Daoy (cell line): ENCODE data around the gene INPP4B. TPM values are rescaled to one million over a fixed set of nuclear protein-coding genes. Genes with fewer than 3 reads are reported as not detected.
"Not testable (repeated sequence)": the region's sequence is repeated elsewhere in the genome, so short reads cannot be mapped to it uniquely, and the experiment has no call there.

Source experiments
- DNase-seq: peaks from one replicate; pipeline ENCODE4 v3.0.0-alpha.2; 2015; ENCODE audit warnings: low read depth
- total RNA-seq: library from RNA; depleted of rRNA; stranded (reverse); fragments of >200 nt; shearing (Covaris generic); gene quantifications from 2 replicates; pipeline ENCODE4 v1.2.3, GENCODE V29; 2014

Gene INPP4B
- total RNA-seq, 1 experiment from 2014 or later, result 9.3 TPM

DNA sequence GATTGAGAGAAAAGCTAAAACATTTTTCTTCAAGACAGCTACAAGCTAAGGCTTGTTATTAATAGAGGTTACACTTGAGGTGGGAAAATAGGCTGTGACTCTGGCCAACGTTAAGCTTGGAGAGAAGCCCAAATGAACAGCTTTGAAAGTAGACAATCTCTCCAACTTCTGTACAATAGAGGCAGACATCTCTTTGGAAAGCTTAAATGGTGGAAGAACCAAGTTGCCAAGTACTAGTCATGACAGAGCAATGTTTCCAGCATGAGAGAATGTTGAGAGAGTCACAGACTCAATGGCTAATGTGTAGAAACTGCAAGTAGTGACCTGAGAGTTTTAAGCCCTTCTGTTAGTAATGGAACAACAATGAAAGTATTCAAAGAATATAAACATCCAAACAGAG lies 298.1 kb downstream of the INPP4B start:
- no peak for DNase-seq

DNA sequence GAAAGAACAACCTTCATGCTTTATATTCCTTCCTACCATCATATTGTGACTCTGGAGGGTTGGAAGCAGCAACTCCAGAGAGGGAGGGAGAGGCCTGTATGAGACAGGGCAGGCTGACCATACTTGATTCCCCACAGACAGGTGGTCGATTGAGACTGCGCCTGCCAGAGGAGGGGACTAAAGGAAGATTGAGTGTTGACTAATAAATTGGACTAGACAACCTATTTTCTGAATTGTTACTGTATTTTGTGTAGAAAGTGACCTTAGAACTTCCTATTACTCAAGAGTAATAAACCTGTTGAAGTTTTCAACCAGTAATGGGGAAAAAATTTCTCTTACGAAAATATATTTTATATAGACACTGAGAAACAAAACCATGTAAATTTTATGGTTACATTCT lies 301.5 kb downstream of the INPP4B start:
- DNase-seq, result no peak

DNA sequence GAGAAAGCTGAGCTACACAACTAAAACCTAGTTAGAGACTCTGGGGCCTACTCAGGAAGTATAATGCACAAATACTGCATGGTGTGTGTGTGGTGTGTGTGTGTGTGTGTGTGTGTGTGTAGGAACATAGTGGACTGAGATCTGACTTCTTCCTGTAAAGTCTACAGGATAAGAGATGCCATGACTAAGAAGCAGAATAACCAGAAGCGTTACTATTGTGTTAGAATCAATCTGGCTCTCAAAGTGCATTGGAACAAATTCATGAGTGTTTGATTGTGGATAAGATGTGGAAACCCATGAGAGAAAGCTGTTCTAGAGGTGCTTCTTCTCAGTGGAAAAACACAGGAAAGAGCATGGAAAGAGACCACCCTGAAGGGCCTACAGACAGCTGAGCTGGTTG lies 302.1 kb downstream of the INPP4B start:
- no peak for DNase-seq

DNA sequence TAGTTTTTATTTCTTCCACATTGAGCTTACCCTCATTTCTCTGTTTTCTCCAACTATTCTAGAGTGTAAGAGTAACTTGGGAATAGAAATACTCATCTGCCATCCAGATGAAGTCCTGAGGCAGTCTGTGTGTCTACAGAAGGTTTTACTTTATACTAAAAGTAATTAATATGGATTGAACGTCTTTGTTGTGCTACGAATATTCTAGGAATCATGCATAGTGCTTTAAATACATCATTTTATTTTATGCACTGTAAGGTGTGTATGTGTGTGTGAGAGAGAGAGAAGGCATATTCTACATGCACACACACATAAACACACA lies 305.7 kb downstream of the INPP4B start:
- DNase-seq, result no peak

DNA sequence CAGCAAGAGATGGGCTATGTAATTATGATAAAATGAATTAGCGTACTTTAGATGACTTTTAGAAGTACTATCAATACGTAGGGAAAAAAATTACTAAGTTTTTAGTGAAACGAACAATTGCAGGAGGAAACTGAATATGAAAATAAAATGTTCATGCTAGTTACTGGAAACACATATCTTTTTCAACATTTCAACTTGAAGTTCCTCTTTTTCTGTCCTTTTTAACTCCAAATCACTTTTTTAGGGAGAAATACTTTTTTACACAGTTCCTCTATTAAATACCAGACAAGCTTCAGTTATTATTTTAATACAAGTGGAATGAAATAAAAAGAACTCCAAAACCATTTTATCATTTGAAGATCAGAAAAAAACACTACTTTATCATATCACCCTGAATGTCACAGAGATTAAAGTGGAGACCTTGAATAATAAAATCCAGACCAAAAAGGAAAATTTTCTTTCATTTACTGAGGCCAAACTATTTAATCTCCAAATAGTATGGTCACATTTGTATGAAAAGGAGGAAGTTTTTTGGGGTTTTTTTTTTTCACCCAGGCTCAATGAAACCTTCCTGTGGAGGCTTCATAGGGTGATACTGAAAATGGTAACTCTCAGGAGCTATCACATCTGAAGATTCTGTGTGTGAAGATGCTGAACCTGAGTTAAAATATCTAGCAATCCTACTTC lies 306.2 kb downstream of the INPP4B start:
- DNase-seq, result no peak

DNA sequence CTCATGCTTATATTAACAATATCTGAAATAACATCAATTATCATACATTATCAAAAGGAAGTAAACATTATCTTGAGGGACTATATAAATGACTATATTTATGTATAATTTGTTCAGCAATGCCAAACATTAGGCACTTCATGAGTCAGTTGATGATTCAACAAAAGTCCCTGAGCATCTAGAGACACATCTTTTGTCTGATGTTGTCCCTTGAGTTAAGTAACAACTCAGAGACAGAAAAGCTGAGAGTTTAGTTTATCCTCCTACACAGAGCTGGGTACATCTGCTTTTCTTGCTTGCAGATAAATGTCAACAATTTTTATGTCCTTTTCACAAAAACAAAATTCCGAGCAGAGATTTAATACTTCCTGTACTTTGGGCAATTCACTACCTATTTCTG lies 311.1 kb downstream of the INPP4B start:
- no peak for DNase-seq

DNA sequence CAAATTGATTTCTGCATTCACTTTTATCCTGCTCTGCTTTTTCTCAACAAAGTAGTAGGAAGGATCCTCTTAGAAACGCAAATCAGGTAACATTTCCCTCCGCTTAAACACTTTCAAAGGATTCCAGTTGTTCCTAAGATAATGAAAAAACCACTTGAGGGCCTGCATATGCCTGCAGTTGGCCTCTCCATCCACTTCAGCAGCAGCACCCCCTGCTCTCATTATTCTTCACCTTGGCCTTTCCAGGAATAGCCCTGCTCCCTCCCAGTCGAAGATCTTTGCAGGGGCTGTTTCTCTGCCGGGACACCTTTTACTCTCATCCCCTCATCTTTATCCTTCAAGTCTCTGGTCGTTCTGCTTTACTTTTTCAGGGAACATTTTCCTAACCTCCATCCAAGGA lies 314.0 kb downstream of the INPP4B start:
- DNase-seq, result no peak

DNA sequence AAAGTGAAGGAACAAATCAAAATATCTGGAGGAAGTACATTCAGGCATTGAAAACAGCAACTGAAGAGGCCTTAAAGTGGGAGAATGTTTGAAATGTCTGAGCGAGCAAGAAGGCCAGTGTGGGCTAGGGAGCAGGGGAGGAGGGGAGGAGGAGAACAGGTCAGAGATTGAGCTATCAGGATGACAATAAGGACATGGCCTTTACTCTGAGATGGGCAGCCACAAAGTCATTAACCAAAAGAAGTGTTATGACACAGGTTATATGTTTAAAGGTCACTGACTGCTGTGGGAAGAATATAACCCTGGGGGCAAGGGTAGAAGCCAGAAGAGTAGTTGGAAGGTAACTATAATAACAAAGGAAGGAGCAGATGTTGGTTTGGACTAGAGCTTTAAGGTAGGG lies 315.4 kb downstream of the INPP4B start:
- no peak for DNase-seq

DNA sequence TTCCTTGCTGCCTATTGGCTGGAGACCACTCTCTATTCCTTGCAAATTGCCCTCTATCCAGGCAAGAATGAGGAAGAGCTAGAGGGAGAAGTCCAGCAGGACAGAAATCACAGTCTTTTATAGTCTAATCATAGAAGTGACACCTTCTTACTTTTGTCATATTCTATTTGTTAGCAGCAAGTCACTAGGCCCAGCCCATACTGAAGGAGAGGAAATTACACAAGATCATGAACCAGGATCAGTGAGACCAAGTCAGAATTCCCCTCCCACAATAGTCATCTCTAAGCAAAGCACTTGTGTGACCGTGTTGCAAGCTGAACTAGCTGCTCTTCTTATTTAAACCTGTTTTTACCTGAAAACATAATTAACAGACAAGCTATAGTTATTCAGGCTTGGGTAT lies 317.7 kb downstream of the INPP4B start:
- no peak for DNase-seq

DNA sequence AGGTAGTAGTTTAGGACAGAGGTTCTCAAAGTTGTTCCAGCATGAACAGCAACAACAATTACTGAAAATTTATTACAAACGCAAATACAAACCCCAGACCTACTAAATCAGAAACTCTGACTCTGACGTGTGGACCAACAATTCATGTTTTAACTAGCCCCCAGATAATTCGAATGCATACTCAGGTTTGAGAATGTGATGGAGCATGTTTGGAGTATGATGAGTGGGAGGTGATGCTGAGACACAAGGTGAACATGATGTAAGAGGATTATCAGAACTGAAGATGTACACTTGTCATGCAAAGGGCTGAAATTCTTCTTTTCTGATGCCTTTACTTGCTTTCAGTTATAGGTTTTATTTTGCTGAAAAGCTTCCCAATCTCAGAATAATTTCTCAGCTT lies 323.0 kb downstream of the INPP4B start:
- no peak for DNase-seq

DNA sequence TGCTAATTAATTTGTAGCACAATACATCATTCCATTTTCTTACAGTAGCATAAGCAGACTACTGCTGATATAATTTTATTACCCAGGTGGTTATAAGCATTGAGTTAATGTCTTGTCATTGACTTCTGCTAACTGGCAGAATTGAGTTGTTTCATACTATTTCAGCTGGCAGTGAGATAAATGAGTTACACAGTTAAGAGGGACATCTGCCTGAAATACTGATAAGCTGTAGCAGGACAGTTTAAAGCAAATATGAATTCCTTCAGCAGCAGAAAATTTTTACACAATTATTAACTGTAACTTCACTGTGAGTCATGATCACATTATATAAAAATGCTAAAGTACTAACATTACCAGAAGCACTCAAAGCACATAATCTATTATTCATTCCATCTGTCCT lies 326.8 kb downstream of the INPP4B start:
- no peak for DNase-seq

DNA sequence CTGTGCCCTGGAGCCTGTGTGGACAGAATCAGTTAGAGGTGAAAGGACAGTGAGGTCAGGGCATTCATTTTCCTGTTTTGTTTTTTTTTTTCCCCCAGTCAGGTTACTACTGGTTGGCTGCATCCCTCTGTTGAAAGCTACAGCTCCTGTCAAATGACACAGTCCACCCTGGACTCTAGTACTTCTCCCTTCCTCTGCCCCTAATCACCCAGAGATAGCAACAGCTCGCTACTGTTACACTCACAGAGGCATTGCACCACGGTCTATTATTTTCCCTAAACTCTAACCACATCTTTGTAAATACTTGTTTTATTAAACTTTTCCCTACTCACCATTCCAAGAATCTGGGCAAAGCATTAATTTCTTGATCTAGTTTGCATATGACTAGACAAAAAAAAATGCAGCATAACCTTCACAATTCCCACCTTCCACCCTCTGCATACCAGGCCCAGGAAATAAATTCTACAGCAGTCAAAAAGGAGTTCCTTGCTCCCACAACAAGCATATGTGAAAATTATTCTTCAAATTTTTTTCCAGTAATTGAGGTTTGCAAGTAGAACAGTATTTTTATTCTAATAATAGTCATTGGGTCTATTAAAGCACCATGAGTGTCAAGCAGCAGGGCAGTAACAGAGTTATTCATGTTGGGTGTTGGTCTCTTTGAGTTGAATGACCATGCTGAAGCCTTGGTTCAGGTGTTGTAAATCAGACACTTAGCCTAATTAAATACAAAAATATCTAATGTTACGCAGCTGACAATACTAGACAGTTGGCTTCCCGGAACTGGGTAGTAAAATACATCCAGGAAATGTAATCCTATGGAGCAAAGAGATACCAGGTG lies 329.2 kb downstream of the INPP4B start:
- DNase-seq, result no peak

DNA sequence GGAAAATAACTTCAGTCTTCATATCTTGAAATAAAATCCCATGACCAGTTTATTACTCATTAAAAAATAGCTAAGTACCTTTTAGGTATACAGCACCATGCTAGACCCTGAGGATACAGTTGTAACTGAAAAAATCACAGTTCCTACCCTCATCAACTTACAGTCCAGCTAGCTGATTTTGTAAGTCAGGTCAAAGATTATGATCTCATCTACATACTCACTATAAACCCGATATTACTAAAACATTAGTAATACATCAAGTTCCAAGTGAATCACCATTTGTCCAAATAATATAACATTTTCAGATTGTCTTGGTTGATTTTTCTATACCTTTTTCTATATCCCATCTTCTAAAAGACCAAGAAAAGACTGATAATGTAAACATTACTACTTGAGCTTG lies 333.9 kb downstream of the INPP4B start:
- no peak for DNase-seq

DNA sequence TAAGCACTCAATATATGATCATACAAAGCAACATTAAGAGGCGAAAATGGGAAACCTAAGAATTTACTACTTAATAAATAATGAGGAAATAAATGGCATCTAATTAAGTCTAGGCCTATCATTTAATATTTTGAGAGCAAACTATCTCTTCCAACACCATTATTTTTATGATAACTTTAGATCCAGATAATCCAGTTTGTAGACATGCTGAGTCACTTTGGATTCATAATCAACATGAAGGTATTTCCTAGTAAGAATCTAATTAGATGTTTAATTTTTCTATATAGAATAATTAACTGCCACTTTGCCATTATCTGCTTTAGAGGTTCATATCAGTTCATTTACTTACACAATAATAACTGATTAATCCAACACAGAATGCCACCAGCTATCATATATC lies 336.2 kb downstream of the INPP4B start:
- no peak for DNase-seq

DNA sequence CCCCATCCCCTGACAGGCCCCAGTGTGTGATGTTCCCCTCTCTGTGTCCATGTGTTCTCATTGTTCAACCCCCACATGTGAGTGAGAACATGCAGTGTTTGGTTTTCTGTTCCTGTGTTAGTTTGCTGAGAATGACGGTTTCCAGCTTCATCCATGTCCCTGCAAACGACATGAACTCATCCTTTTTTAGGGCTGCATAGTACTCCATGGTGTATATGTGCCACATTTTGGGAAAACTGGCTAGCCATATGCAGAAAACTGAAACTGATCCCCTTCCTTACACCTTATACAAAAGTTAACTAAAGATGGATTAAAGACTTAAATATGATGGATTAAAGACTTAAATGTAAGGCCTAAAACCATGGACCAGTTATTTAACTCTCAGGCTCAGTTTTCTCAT lies 336.7 kb downstream of the INPP4B start:
- DNase-seq, result not testable (repeated sequence)

DNA sequence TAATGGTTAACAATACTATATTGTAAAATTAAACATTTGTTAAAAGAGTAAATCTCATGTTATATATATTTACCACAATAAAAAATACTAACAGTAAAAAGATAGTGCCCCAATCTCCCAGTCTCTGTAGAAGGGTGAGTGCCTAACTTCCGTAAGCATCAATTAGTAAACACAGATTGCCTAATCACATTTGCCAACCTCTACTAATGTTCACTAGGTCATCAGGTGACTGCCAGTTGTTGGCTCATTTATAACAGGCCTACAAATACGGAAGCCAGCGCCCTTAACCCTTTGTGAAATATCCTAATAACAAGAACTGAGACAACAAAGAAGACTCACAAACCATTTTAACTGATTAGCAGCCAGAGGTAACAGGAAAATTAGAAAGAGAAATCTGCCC lies 345.1 kb downstream of the INPP4B start:
- DNase-seq, result no peak

DNA sequence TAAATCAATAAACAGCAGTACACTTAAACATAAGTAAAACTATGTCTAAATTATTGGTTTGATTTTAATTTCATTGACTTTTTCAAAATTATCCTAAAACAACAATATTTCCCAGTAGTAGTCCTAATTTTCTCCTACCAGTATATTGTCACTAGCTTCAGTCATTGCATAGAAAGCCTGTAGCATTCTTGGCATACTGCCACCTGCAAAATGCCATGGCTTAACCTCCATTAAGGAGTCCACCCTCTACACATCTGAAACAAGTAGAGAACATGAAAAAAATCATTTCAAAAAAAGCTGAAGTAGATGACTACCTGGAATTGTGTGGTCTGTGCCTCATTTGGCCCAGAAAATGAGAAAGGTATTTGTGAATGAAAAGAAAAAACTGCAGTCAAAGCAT lies 348.5 kb downstream of the INPP4B start:
- no peak for DNase-seq

DNA sequence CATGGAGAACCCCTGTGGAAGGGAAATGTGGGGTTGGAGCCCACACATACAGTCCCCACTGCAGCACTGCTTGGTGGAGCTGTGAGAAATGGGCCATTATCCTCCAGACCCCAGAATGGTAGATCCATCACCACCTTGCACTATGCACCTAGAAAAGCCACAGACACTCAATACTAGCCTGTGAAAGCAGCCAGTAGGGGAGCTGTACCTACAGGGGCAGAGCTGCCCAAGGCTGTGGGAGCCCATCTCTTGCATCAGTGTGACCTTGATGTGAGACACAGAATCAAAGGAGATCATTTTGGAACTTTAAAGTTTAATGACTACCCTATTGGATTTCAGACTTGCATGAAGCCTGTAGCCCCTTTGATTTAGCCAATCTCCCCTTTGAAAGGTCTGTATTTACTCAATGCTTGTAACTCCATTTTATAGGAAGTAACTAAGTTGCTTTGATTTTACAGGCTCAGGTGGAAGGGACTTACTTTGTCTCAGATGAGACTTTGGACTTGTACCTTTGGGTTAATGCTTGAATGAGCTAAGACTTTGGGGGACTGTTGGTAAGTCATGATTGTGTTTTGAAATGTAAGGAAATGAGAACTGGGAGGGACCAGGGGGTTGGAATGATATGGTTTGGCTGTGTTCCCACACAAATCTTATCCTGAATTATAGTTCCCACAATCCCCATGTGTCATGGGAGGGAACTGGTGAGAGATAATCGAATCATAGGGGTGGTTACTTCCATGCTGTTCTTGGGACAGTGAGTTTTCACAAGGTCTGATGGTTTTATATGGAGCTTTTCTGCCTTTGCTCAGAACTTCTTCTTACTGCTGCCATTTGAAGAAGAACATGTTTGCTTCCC lies 352.6 kb downstream of the INPP4B start:
- no peak for DNase-seq

DNA sequence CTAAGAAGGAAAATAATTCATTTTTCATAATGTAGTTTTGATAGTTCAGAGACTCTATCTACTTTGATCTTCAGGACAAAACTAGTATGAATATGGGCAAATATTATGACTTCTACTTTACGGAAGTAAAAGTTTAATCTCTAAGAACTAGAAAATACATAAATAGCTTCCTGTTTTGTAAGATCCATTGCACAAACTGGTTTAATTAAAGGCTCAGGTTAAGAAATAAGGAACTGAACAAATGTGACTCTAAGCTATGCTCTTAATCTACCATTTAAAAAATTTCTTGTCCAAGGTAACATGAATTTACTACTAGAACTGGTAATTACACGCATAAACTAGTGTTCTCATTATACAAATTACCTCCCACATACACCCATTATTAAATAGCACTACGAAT lies 360.6 kb downstream of the INPP4B start:
- DNase-seq, result no peak

DNA sequence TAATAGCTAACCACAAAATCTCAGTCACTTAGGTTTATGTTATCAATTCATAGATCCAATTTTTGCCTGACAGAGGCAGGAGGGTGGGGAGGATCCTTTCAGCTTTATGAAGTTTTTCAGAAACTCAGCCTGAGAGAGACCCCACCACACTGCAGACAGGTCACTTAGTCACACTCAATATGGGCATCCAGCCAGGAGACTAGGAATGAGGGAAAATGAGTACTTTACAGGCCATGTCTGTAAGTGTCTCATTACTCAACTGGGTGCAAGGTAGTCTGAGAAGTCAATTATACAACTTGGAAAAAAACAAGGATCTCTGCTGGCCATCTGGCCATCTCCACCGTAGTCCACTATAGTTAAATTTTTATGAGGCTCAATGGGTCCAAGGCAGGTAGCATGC lies 365.9 kb downstream of the INPP4B start:
- DNase-seq, result peak; percentile 55

DNA sequence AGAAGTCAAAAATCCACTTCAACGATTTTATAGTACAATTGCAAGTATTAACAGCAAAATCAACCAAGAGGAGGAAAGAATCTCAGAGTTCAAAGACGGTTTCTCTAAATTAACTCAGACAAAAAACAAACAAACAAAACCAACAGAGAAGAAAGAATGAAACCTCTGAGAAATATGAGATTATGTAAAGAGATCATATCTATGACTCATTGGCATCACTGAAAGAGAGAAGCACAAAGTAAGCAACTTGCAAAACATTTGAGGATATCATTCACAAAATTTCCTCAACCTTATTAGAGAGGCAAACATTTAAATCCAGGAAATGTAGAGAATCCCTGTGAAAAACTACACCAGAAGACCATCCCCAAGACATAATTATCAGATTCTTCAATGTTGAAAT lies 370.4 kb downstream of the INPP4B start:
- DNase-seq, result no peak

DNA sequence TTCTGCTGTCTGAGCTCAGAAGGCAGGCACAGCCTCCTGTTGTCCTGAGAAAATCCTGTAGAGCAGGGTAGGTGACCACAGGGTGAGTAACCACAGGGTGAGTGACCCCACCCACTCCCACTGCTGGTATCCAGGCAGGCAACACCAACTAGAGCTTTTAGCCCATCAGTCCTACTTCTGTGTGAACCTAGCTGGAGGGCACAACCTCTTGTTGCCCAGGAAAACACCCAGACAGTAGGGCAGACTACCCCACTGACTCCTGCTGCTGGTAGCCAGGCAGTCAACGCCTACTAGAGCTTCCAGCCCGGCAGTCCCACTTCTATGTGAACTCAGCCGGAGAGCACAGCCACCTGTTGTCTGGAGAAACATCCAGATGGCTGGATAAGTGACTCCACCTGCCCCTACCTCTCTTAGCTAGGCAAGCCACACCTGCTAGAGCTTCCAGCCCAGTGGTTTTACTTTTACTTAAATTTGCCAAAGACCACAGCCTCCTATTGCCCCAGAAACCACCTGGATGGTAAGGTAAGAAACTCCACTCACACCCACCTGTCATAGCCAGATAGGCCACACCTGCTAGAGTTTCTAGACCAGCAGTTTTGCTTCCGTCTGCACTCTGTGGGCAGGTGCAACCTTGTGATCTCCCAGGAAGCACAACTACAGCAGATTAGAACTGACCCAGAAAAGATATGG lies 371.6 kb downstream of the INPP4B start:
- DNase-seq, result peak; percentile 19
